Loucy (cell line): Measurements from ENCODE around the gene CHD9NB.

Experiments
- EZH2phosphoT487 ChIP-seq: fragments of 200-600 bp; IDR thresholded peaks from 2 replicates; pipeline ENCODE4 v1.6.1; 2018; ENCODE audit warnings: antibody characterized with exemption, mild to moderate bottlenecking, moderate library complexity, borderline replicate concordance
- TF ChIP-seq, protein P1 (sequence below): fragments of 200-600 bp; sonication (generic); conservative IDR thresholded peaks from 2 replicates; pipeline ENCODE4 v1.5.1; 2014; ENCODE audit warnings: mild to moderate bottlenecking, antibody characterized with exemption, low read length

DNA sequence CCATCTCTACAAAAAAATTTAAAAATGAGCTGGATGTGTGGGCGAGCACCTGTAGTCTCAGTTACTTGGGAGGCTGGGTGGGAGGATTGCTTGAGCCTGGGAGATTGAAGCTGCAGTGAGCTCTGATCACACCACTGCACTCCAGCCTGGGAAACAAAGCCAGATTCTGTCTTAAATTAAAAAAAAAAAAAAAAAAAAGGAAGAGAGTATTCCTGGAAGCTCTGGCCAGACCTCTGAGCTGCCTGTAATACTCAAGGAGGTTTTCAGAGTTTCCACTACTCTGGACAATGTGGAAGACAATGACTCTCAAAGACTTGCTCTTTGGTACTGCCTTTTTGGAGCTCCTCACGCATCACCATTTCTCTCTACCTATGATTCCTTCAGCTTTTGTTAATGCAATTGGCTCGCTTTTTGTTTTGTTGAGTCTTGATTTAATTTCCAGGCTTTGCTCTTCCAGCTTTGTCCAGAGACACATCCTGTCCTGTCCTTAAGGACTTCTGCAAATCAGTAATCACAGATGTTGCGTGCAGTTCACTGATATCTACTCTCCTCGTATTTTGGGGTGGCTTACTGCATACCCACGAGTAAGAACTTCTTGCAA lies 12.9 kb upstream of the CHD9NB start:
- TF ChIP-seq, protein P1, sequence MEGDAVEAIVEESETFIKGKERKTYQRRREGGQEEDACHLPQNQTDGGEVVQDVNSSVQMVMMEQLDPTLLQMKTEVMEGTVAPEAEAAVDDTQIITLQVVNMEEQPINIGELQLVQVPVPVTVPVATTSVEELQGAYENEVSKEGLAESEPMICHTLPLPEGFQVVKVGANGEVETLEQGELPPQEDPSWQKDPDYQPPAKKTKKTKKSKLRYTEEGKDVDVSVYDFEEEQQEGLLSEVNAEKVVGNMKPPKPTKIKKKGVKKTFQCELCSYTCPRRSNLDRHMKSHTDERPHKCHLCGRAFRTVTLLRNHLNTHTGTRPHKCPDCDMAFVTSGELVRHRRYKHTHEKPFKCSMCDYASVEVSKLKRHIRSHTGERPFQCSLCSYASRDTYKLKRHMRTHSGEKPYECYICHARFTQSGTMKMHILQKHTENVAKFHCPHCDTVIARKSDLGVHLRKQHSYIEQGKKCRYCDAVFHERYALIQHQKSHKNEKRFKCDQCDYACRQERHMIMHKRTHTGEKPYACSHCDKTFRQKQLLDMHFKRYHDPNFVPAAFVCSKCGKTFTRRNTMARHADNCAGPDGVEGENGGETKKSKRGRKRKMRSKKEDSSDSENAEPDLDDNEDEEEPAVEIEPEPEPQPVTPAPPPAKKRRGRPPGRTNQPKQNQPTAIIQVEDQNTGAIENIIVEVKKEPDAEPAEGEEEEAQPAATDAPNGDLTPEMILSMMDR: no peak
- no peak for TF ChIP-seq EZH2phosphoT487
